Karpas-422 (cell line): Measurements from ENCODE around the gene ARID5A. TPM values are rescaled to one million over a fixed set of nuclear protein-coding genes. Genes with fewer than 3 reads are reported as not detected.
A peak's percentile ranks its signal among the peaks of the same experiment; 100 is the strongest.
"Not testable (repeated sequence)": the region's sequence is repeated elsewhere in the genome, so short reads cannot be mapped to it uniquely, and the experiment has no call there.

ENCODE experiments used
- DNase-seq: peaks from one replicate; pipeline ENCODE4 v3.0.0-alpha.2; 2015
- H2AFZ ChIP-seq: fragments of 200-600 bp; sonication (generic); 2 replicates; pipeline ENCODE4 v1.6.1; 2014; ENCODE audit warnings: antibody characterized with exemption, low read length, mixed read lengths
- H3K27ac ChIP-seq: fragments of 200-600 bp; sonication (generic); 2 replicates; pipeline ENCODE4 v1.5.1; 2014; ENCODE audit warnings: mild to moderate bottlenecking, low read length, moderate library complexity
- H3K27me3 ChIP-seq: fragments of 200-600 bp; sonication (generic); 2 replicates; pipeline ENCODE4 v1.6.1; 2014; ENCODE audit warnings: low read length, mixed read lengths
- H3K36me3 ChIP-seq: fragments of 200-600 bp; sonication (generic); 2 replicates; pipeline ENCODE4 v1.6.1; 2014; ENCODE audit warnings: low read length, mixed read lengths; ENCODE audit not compliant: insufficient read depth
- H3K4me1 ChIP-seq: fragments of 200-600 bp; sonication (generic); 2 replicates; pipeline ENCODE4 v1.6.1; 2014; ENCODE audit warnings: mild to moderate bottlenecking, low read length, mixed read lengths
- H3K4me2 ChIP-seq: fragments of 200-600 bp; sonication (generic); 2 replicates; pipeline ENCODE4 v1.6.1; 2014; ENCODE audit warnings: low read length, low read depth, mild to moderate bottlenecking; ENCODE audit not compliant: poor library complexity, severe bottlenecking
- H3K4me3 ChIP-seq: fragments of 200-600 bp; sonication (generic); 2 replicates; pipeline ENCODE4 v1.5.1; 2014; ENCODE audit warnings: mild to moderate bottlenecking, antibody characterized with exemption, low read length, mixed read lengths
- H3K79me2 ChIP-seq: fragments of 200-600 bp; sonication (generic); 2 replicates; pipeline ENCODE4 v1.6.1; 2014; ENCODE audit warnings: mild to moderate bottlenecking, low read length, mixed read lengths
- H3K9ac ChIP-seq: fragments of 200-600 bp; sonication (generic); 2 replicates; pipeline ENCODE4 v1.6.0; 2014; ENCODE audit warnings: low read length
- H3K9me2 ChIP-seq: fragments of 200-600 bp; sonication (generic), shearing (Covaris generic); replicated peaks from 2 replicates; pipeline ENCODE4 v1.6.0; 2014; ENCODE audit warnings: mild to moderate bottlenecking, low read length, moderate library complexity; ENCODE audit not compliant: insufficient read depth
- H3K9me3 ChIP-seq: fragments of 300-700, 200-600 bp; sonication (generic); 2 replicates; pipeline ENCODE4 v1.6.1; 2014; ENCODE audit warnings: low read length, mixed read lengths
- H4K20me1 ChIP-seq: fragments of 200-600 bp; sonication (generic); 2 replicates; pipeline ENCODE4 v1.6.1; 2014; ENCODE audit warnings: mild to moderate bottlenecking, antibody characterized with exemption, low read length, low read depth; ENCODE audit not compliant: insufficient read depth
- total RNA-seq: library from RNA; depleted of rRNA; stranded (reverse); fragments of >200 nt; shearing (Covaris generic); gene quantifications from 2 replicates; pipeline ENCODE4 v1.2.3, GENCODE V29; 2014; ENCODE audit warnings: low replicate concordance

Gene ARID5A
- total RNA-seq, 1 experiment from 2014 or later: 1.8 TPM

DNA sequence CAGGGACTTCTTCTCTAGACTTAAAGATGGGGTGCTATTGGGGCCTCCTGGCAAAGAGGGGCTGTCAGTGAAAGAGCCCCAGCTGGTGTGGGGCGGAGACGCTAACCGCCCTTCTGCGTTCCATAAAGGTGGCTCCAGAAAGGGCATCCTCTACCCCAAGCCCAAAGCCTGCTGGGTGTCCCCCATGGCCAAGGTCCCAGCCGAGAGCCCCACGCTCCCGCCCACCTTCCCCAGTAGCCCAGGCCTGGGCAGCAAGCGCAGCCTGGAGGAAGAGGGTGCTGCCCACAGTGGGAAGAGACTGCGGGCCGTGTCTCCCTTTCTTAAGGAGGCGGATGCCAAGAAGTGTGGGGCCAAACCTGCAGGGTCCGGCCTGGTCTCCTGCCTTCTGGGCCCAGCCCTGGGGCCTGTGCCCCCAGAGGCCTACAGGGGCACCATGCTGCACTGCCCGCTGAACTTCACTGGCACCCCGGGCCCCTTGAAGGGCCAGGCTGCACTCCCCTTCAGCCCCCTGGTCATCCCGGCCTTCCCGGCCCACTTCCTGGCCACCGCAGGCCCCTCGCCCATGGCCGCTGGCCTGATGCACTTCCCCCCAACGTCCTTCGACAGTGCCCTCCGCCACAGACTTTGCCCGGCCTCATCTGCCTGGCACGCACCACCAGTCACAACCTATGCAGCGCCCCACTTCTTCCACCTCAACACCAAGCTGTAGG lies 15.2 kb downstream of the ARID5A start:
- Histone ChIP-seq H3K4me1 (peaks cover 7% of the 10 kb centered on the region), H3K27me3 (no peaks in the 10 kb centered on the region), H3K27ac (no peak overlapping the region), H4K20me1 (no peaks in the 10 kb centered on the region), H3K9me3 (no peaks in the 10 kb centered on the region), H3K9ac (no peak overlapping the region), H3K4me3 (no peak overlapping the region), H3K79me2 (no peaks in the 10 kb centered on the region), H3K9me2 (no peaks in the 10 kb centered on the region), H2AFZ (no peak overlapping the region), H3K4me2 (no peak overlapping the region), H3K36me3 (no peaks in the 10 kb centered on the region)
- no peak for DNase-seq

GRCh38 chr2:96552315-96553175 lies 16.0 kb downstream of the ARID5A start:
- no peak overlapping the region for H2AFZ ChIP-seq
- DNase-seq: no peak
- no peaks in the 10 kb centered on the region for H3K27me3 ChIP-seq
- no peaks in the 10 kb centered on the region for H4K20me1 ChIP-seq
- H3K79me2 ChIP-seq: no peaks in the 10 kb centered on the region
- peaks cover 7% of the 10 kb centered on the region for H3K4me1 ChIP-seq
- H3K4me2 ChIP-seq: no peak overlapping the region
- H3K9ac ChIP-seq: no peak overlapping the region
- no peaks in the 10 kb centered on the region for H3K9me3 ChIP-seq
- no peaks in the 10 kb centered on the region for H3K9me2 ChIP-seq
- no peaks in the 10 kb centered on the region for H3K36me3 ChIP-seq
- H3K27ac ChIP-seq: no peak overlapping the region
- H3K4me3 ChIP-seq: no peak overlapping the region

- Histone ChIP-seq H2AFZ (no peak overlapping the region), H3K9me3 (no peaks in the 10 kb centered on the region), H3K9ac (no peak overlapping the region), H3K4me2 (no peak overlapping the region), H3K79me2 (no peaks in the 10 kb centered on the region), H3K36me3 (no peaks in the 10 kb centered on the region), H3K27ac (no peak overlapping the region), H3K4me1 (peaks cover 7% of the 10 kb centered on the region), H3K9me2 (no peaks in the 10 kb centered on the region), H3K4me3 (no peak overlapping the region), H4K20me1 (no peaks in the 10 kb centered on the region), H3K27me3 (no peaks in the 10 kb centered on the region)
- no peak for DNase-seq
Observed at GRCh38 chr2:96553176-96553956, 16.8 kb downstream of the ARID5A start.

DNA sequence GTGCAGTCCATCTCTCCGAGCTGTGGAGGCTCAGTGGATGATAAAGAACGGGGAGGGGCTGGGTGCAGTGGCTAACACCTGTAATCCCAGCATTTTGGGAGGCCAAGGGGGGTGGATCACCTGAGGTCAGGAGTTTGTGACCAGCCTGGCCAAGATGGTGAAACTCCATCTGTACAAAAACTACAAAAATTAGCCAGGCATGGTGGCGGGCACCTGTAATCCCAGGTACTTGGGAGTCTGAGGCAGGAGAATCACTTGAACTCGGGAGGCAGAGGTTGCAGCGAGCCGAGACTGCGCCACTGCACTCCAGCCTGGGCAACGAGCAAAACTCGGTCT lies 17.4 kb downstream of the ARID5A start:
- not testable (repeated sequence) for H3K36me3 ChIP-seq, H3K27me3 ChIP-seq, H4K20me1 ChIP-seq, H3K4me1 ChIP-seq, DNase-seq, H3K79me2 ChIP-seq, H3K9me2 ChIP-seq, H3K27ac ChIP-seq, H3K9me3 ChIP-seq
- Histone ChIP-seq H3K4me2 (peak overlapping the region; percentile 54), H3K9ac (peak overlapping the region; percentile 49), H2AFZ (peak overlapping the region; percentile 88), H3K4me3 (peak overlapping the region; percentile 55; the same call in 1 of the 2 replicates)

- Histone ChIP-seq H3K9ac (peak overlapping the region; percentile 49), H3K9me3 (no peaks in the 10 kb centered on the region)
Observed at GRCh38 chr2:96554293-96555145, 18.0 kb downstream of the ARID5A start.

DNA sequence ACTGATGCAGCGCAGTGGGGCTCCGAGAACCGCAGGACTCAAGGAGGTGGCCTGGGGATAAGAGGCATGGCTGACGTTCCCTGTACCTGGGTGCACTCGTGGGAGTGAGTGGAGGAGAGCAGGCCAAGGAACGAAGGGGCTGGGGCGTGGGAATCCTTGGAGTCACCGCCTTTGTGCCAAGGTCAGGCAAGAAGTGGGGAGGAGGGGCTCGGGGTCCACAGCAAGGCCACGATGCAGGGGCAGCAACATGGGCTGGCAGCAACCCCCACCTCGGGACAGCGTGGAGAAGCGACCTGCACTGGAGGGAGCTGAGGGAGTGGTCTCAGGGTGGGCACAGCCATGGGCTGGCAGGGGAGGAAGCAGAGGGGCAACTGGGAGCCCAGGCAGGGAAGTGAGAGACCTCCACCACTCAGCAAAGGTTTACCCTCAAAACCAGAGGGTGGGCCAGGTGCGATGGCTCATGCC lies 18.6 kb downstream of the ARID5A start:
- Histone ChIP-seq H2AFZ (no peak overlapping the region), H4K20me1 (no peaks in the 10 kb centered on the region), H3K27ac (no peak overlapping the region), H3K9ac (no peak overlapping the region), H3K36me3 (no peaks in the 10 kb centered on the region), H3K27me3 (no peaks in the 10 kb centered on the region), H3K9me2 (no peaks in the 10 kb centered on the region), H3K4me2 (no peak overlapping the region), H3K4me3 (no peak overlapping the region), H3K4me1 (peaks cover 7% of the 10 kb centered on the region), H3K79me2 (no peaks in the 10 kb centered on the region), H3K9me3 (no peaks in the 10 kb centered on the region)
- DNase-seq: no peak

More at GRCh38 chr2:96554293-96555145, 18.0 kb downstream of the ARID5A start:
- peak overlapping the region; percentile 54 for H3K4me2 ChIP-seq
- H3K27me3 ChIP-seq: no peaks in the 10 kb centered on the region
- no peaks in the 10 kb centered on the region for H3K9me2 ChIP-seq
- H4K20me1 ChIP-seq: no peaks in the 10 kb centered on the region
- H2AFZ ChIP-seq: peak overlapping the region; percentile 88
- no peaks in the 10 kb centered on the region for H3K36me3 ChIP-seq
- H3K4me3 ChIP-seq: peak overlapping the region; percentile 55; the same call in 1 of the 2 replicates
- H3K79me2 ChIP-seq: no peaks in the 10 kb centered on the region
- H3K27ac ChIP-seq: no peak overlapping the region
- H3K4me1 ChIP-seq: peaks cover 7% of the 10 kb centered on the region
- DNase-seq: peak; percentile 87

- H3K9ac ChIP-seq: no peak overlapping the region
- no peak overlapping the region for H2AFZ ChIP-seq
- no peak overlapping the region for H3K4me2 ChIP-seq
- H3K4me3 ChIP-seq: no peak overlapping the region
- peaks cover 7% of the 10 kb centered on the region for H3K4me1 ChIP-seq
- H3K9me2 ChIP-seq: no peaks in the 10 kb centered on the region
- no peaks in the 10 kb centered on the region for H3K9me3 ChIP-seq
- no peak for DNase-seq
- H3K79me2 ChIP-seq: no peaks in the 10 kb centered on the region
- H3K36me3 ChIP-seq: no peaks in the 10 kb centered on the region
- no peak overlapping the region for H3K27ac ChIP-seq
- H4K20me1 ChIP-seq: no peaks in the 10 kb centered on the region
- no peaks in the 10 kb centered on the region for H3K27me3 ChIP-seq
Observed at GRCh38 chr2:96556441-96557330, 20.1 kb downstream of the ARID5A start.
